Skin epidermis (tissue), 12 donors: ENCODE data around the gene LRRC74B.
"Not testable (repeated sequence)": the region's sequence is repeated elsewhere in the genome, so short reads cannot be mapped to it uniquely, and the experiment has no call there.

ENCODE experiments used
- H3K27ac ChIP-seq, 21 experiments: fragments of 200-600 bp; sonication (generic) in 11 of 21; one replicate each; pipeline ENCODE4 v1.5.0; 2020; ENCODE audit warnings: mild to moderate bottlenecking in 3 of 21, inconsistent platforms in 2 of 21, moderate library complexity in 2 of 21
- H3K4me3 ChIP-seq, 7 experiments: fragments of 200-600 bp; sonication (generic) in 2 of 7; one replicate each; pipeline ENCODE4 v1.5.0; 2020; ENCODE audit warnings: inconsistent platforms in 2 of 7, mild to moderate bottlenecking in 2 of 7, moderate library complexity in 1 of 7

LRRC74B gene

GRCh38 chr22:21045585-21046294 is at the start of gene LRRC74B:
TSS of gene LRRC74B (plus strand) at chr22:21045946. CDS start at chr22:21045987, 41 bp downstream.
- peak within 1 kb of the TSS in 6 of 21 experiments; percentile 1 to 67 (median 20) for H3K27ac ChIP-seq

GRCh38 chr22:20996031-20996410 is 49.7 kb upstream of the LRRC74B start:
- Histone ChIP-seq H3K27ac (no peak overlapping the region), H3K4me3 (no peak overlapping the region)

More at GRCh38 chr22:21045585-21046294, at the start of gene LRRC74B:
- peak within 1 kb of the TSS in 3 of 7 experiments; percentile 19 to 24 (median 23) for H3K4me3 ChIP-seq

- no peak overlapping the region for H3K27ac ChIP-seq
Observed at GRCh38 chr22:20996598-20997535, 48.9 kb upstream of the LRRC74B start.

GRCh38 chr22:20997536-20998257 is 48.0 kb upstream of the LRRC74B start:
- H3K4me3 ChIP-seq: no peak overlapping the region
- H3K27ac ChIP-seq: peak overlapping the region in 1 of 21 experiments; percentile 19

More at GRCh38 chr22:20996598-20997535, 48.9 kb upstream of the LRRC74B start:
- no peak overlapping the region for H3K4me3 ChIP-seq

GRCh38 chr22:20998411-20999336 is 47.1 kb upstream of the LRRC74B start:
- H3K4me3 ChIP-seq: no peak overlapping the region
- H3K27ac ChIP-seq: peak overlapping the region in 1 of 21 experiments; percentile 19

- H3K27ac ChIP-seq: peak overlapping the region in 3 of 21 experiments; percentile 93 to 98 (median 94)
- H3K4me3 ChIP-seq: no peak overlapping the region
Observed at GRCh38 chr22:20999350-21000206, 46.2 kb upstream of the LRRC74B start.

- Histone ChIP-seq H3K4me3 (peak overlapping the region; percentile 52 to 82 (median 67)), H3K27ac (peak overlapping the region in 18 of 21 experiments; percentile 93 to 100 (median 99))
Observed at GRCh38 chr22:21000207-21000986, 45.3 kb upstream of the LRRC74B start.

GRCh38 chr22:21000987-21001600 is 44.7 kb upstream of the LRRC74B start:
- H3K4me3 ChIP-seq: peak overlapping the region; percentile 52 to 82 (median 67)
- peak overlapping the region; percentile 93 to 100 (median 99) for H3K27ac ChIP-seq

GRCh38 chr22:21001601-21002325 is 44.0 kb upstream of the LRRC74B start, which contains the start of gene THAP7:
TSS of gene THAP7 (minus strand) at chr22:21002118. CDS start at chr22:21001911, 207 bp downstream.
- H3K4me3 ChIP-seq: peak within 1 kb of the TSS; percentile 52 to 82 (median 67)
- peak within 1 kb of the TSS; percentile 93 to 100 (median 99) for H3K27ac ChIP-seq

GRCh38 chr22:21003782-21004181 is 42.0 kb upstream of the LRRC74B start:
- H3K4me3 ChIP-seq: no peak overlapping the region

GRCh38 chr22:21009208-21009607 is 36.5 kb upstream of the LRRC74B start:
- H3K27ac ChIP-seq, H3K4me3 ChIP-seq: not testable (repeated sequence)

More at GRCh38 chr22:21003782-21004181, 42.0 kb upstream of the LRRC74B start:
- peak overlapping the region in 2 of 21 experiments; percentile 93 to 99 for H3K27ac ChIP-seq

- H3K27ac ChIP-seq: no peak overlapping the region
- no peak overlapping the region for H3K4me3 ChIP-seq
Observed at GRCh38 chr22:21009638-21010425, 35.9 kb upstream of the LRRC74B start.

- no peak overlapping the region for H3K4me3 ChIP-seq
- no peak overlapping the region for H3K27ac ChIP-seq
Observed at GRCh38 chr22:21010426-21011113, 35.2 kb upstream of the LRRC74B start.
